Measurements from ENCODE around the gene ISG20L2. TPM values are rescaled to one million over a fixed set of nuclear protein-coding genes. Genes with fewer than 3 reads are reported as not detected.
A peak's percentile ranks its signal among the peaks of the same experiment; 100 is the strongest.

The ISG20L2 gene
- total and polyA plus RNA-seq, 2 donors (not counting 1 experiment from before 2014, with no cell fraction given): 5.8 to 23.6 TPM

GRCh38 chr1:156676820-156677615, 51.5 kb downstream of the ISG20L2 start, which contains the start of gene NES:
Gene NES, minus strand, starts transcription at chr1:156677407. Its CDS starts 143 bp downstream, at chr1:156677264.
- H3K36me3 ChIP-seq (ENCODE audit: control insufficient read depth, insufficient read depth, low read length): peaks cover 9% of the 10 kb centered on the region
- peak within 1 kb of the TSS; percentile 66 for H2AFZ ChIP-seq (ENCODE audit: low read length)
- peak within 1 kb of the TSS; percentile 58 for H3K27ac ChIP-seq (ENCODE audit: insufficient read depth, low read length)
- H3K4me1 ChIP-seq (ENCODE audit: control insufficient read depth, extremely low read depth, insufficient read depth, low read length): peaks cover 21% of the 10 kb centered on the region
- no peaks in the 10 kb centered on the region for H4K20me1 ChIP-seq (ENCODE audit: control insufficient read depth, extremely low read depth, insufficient read depth, low read length)
- H3K27me3 ChIP-seq (ENCODE audit: control insufficient read depth, insufficient read depth, low read length): no peaks in the 10 kb centered on the region
- H3K4me2 ChIP-seq (ENCODE audit: extremely low read depth, insufficient read depth, low read length): peak within 1 kb of the TSS; percentile 85
- peak; percentile 58 to 60 for DNase-seq (ENCODE audit: low read depth in 2 of 2)
- H3K79me2 ChIP-seq (ENCODE audit: control insufficient read depth, insufficient read depth, low read length): peaks cover 38% of the 10 kb centered on the region
- no peak for TF ChIP-seq CTCF (conservative IDR thresholded peaks at IDR 0.05 in 1 of 2, IDR thresholded peaks at IDR 0.05 in 1 of 2; ENCODE audit: low read depth in 1 of 2, low read length in 2 of 2)
- TF ChIP-seq EZH2 (IDR thresholded peaks at IDR 0.05; ENCODE audit: low read length, missing control alignments): no peak
- H3K9ac ChIP-seq (ENCODE audit: insufficient read depth, low read length): peak within 1 kb of the TSS; percentile 64
- H3K9me3 ChIP-seq (ENCODE audit: control insufficient read depth, insufficient read depth, low read depth, low read length): no peaks in the 10 kb centered on the region
- H3K4me3 ChIP-seq (replicated peaks in 1 of 4; ENCODE audit: control extremely low read depth in 1 of 4, insufficient read depth in 1 of 4, low read depth in 3 of 4, low read length in 4 of 4): peak within 1 kb of the TSS; percentile 61 to 74 (median 71)

- peaks cover 38% of the 10 kb centered on the region for H3K79me2 ChIP-seq (ENCODE audit: control insufficient read depth, insufficient read depth, low read length)
- peak overlapping the region; percentile 64 for H3K9ac ChIP-seq (ENCODE audit: insufficient read depth, low read length)
- no peaks in the 10 kb centered on the region for H3K27me3 ChIP-seq (ENCODE audit: control insufficient read depth, insufficient read depth, low read length)
- H3K27ac ChIP-seq (ENCODE audit: insufficient read depth, low read length): peak overlapping the region; percentile 58
- no peak overlapping the region for H2AFZ ChIP-seq (ENCODE audit: low read length)
- DNase-seq (ENCODE audit: low read depth in 2 of 2): peak in 1 of 2 donors; percentile 33
- peaks cover 9% of the 10 kb centered on the region for H3K36me3 ChIP-seq (ENCODE audit: control insufficient read depth, insufficient read depth, low read length)
- no peaks in the 10 kb centered on the region for H4K20me1 ChIP-seq (ENCODE audit: control insufficient read depth, extremely low read depth, insufficient read depth, low read length)
- peak overlapping the region; percentile 61 to 74 (median 71) for H3K4me3 ChIP-seq (replicated peaks in 1 of 4; ENCODE audit: control extremely low read depth in 1 of 4, insufficient read depth in 1 of 4, low read depth in 3 of 4, low read length in 4 of 4)
- TF ChIP-seq EZH2 (IDR thresholded peaks at IDR 0.05; ENCODE audit: low read length, missing control alignments): no peak
- no peak for TF ChIP-seq CTCF (conservative IDR thresholded peaks at IDR 0.05 in 1 of 2, IDR thresholded peaks at IDR 0.05 in 1 of 2; ENCODE audit: low read depth in 1 of 2, low read length in 2 of 2)
- H3K4me1 ChIP-seq (ENCODE audit: control insufficient read depth, extremely low read depth, insufficient read depth, low read length): peaks cover 21% of the 10 kb centered on the region
- no peaks in the 10 kb centered on the region for H3K9me3 ChIP-seq (ENCODE audit: control insufficient read depth, insufficient read depth, low read depth, low read length)
- H3K4me2 ChIP-seq (ENCODE audit: extremely low read depth, insufficient read depth, low read length): peak overlapping the region; percentile 85
Observed at GRCh38 chr1:156676114-156676819, 52.3 kb downstream of the ISG20L2 start.

Data from fibroblast of lung (primary cell).